Limb (tissue), 2 donors: ENCODE measurements around the gene C14orf180.

Source experiments
- DNase-seq, 2 donors: peaks; one replicate each; pipeline ENCODE4 v3.0.0-alpha.2; 2016; ENCODE audit errors: extremely low spot score in 2 of 2

The C14orf180 gene

GRCh38 chr14:104550340-104550860 lies 29.2 kb upstream of the C14orf180 start:
- no peak for DNase-seq

GRCh38 chr14:104550861-104551728 lies 28.5 kb upstream of the C14orf180 start:
- DNase-seq = no peak

- peak in 1 of 2 donors; percentile 22 for DNase-seq
Observed at GRCh38 chr14:104551851-104552737, 27.5 kb upstream of the C14orf180 start.

GRCh38 chr14:104552738-104553125 lies 26.8 kb upstream of the C14orf180 start:
- no peak for DNase-seq

- DNase-seq = peak in 1 of 2 donors; percentile 30
Observed at GRCh38 chr14:104553166-104554087, 26.1 kb upstream of the C14orf180 start.

GRCh38 chr14:104554088-104554607 lies 25.4 kb upstream of the C14orf180 start:
- no peak for DNase-seq

GRCh38 chr14:104554608-104555429 lies 24.7 kb upstream of the C14orf180 start:
- peak in 1 of 2 donors; percentile 77 for DNase-seq

GRCh38 chr14:104555430-104556255 lies 23.9 kb upstream of the C14orf180 start:
- peak in 1 of 2 donors; percentile 38 for DNase-seq

- peak in 1 of 2 donors; percentile 27 for DNase-seq
Observed at GRCh38 chr14:104556256-104557021, 23.1 kb upstream of the C14orf180 start.

GRCh38 chr14:104557086-104557485 lies 22.5 kb upstream of the C14orf180 start:
- DNase-seq = peak in 1 of 2 donors; percentile 24

GRCh38 chr14:104557766-104558165 lies 21.8 kb upstream of the C14orf180 start:
- DNase-seq = no peak

GRCh38 chr14:104558231-104559027 lies 21.1 kb upstream of the C14orf180 start:
- DNase-seq = no peak

GRCh38 chr14:104559028-104559803 lies 20.3 kb upstream of the C14orf180 start:
- DNase-seq = no peak

- DNase-seq = peak in 1 of 2 donors; percentile 31
Observed at GRCh38 chr14:104559804-104560585, 19.6 kb upstream of the C14orf180 start.

- no peak for DNase-seq
Observed at GRCh38 chr14:104560586-104560945, 19.0 kb upstream of the C14orf180 start.

- peak in 1 of 2 donors; percentile 39 for DNase-seq
Observed at GRCh38 chr14:104561124-104561557, 18.4 kb upstream of the C14orf180 start.
